Stimulated activated CD4-positive, alpha-beta T cell treated with anti-CD3 and anti-CD28 coated beads, Interleukin-1b, Interleukin-23, amount 100 ng/mL, for 48 hours (primary cell): ENCODE results near the gene UGT3A1.
A peak's percentile ranks its signal among the peaks of the same experiment; 100 is the strongest.
"Not testable (repeated sequence)": the region's sequence is repeated elsewhere in the genome, so short reads cannot be mapped to it uniquely, and the experiment has no call there.

Source experiments
- DNase-seq: peaks from one replicate; pipeline ENCODE4 v3.0.0-alpha.2; 2020

The UGT3A1 gene

GRCh38 chr5:35979715-35980114 lies 11.5 kb downstream of the UGT3A1 start:
- no peak for DNase-seq

GRCh38 chr5:35976859-35977258 lies 14.3 kb downstream of the UGT3A1 start:
- not testable (repeated sequence) for DNase-seq

GRCh38 chr5:35974570-35974969 lies 16.6 kb downstream of the UGT3A1 start:
- DNase-seq: no peak

GRCh38 chr5:35971878-35972210 lies 19.3 kb downstream of the UGT3A1 start:
- no peak for DNase-seq

- DNase-seq: no peak
Measured at GRCh38 chr5:35971186-35971877, 19.9 kb downstream of the UGT3A1 start.

- DNase-seq: no peak
Measured at GRCh38 chr5:35963381-35963843, 27.8 kb downstream of the UGT3A1 start.

GRCh38 chr5:35960328-35960727 lies 30.9 kb downstream of the UGT3A1 start:
- DNase-seq: no peak

GRCh38 chr5:35956429-35956828 lies 34.8 kb downstream of the UGT3A1 start:
- DNase-seq: no peak

GRCh38 chr5:35954175-35954574 lies 37.0 kb downstream of the UGT3A1 start:
- DNase-seq: no peak

GRCh38 chr5:35947085-35947484 lies 44.1 kb downstream of the UGT3A1 start:
- DNase-seq: no peak

GRCh38 chr5:35939639-35940038 lies 51.6 kb downstream of the UGT3A1 start:
- no peak for DNase-seq

- DNase-seq: no peak
Measured at GRCh38 chr5:35938568-35939227, 52.5 kb downstream of the UGT3A1 start, which contains the start of gene CAPSL. CAPSL (minus strand) TSS chr5:35938622; CDS start chr5:35921120, 17,502 bp downstream.

- DNase-seq: peak; percentile 61
Measured at GRCh38 chr5:35926389-35927051, 64.7 kb downstream of the UGT3A1 start.

GRCh38 chr5:35924950-35925722 lies 66.1 kb downstream of the UGT3A1 start:
- peak; percentile 90 for DNase-seq

GRCh38 chr5:35924122-35924949 lies 66.9 kb downstream of the UGT3A1 start:
- DNase-seq: no peak

- no peak for DNase-seq
Measured at GRCh38 chr5:35922468-35922867, 68.7 kb downstream of the UGT3A1 start.

- DNase-seq: no peak
Measured at GRCh38 chr5:35921930-35922329, 69.3 kb downstream of the UGT3A1 start.

GRCh38 chr5:35920890-35921289 lies 70.3 kb downstream of the UGT3A1 start:
- DNase-seq: no peak

- DNase-seq: peak; percentile 43
Measured at GRCh38 chr5:35919191-35919590, 72.0 kb downstream of the UGT3A1 start.

GRCh38 chr5:35908814-35909213 lies 82.4 kb downstream of the UGT3A1 start:
- DNase-seq: no peak

- DNase-seq: no peak
Measured at GRCh38 chr5:35908228-35908627, 83.0 kb downstream of the UGT3A1 start.

- peak; percentile 68 for DNase-seq
Measured at GRCh38 chr5:35904443-35905132, 86.6 kb downstream of the UGT3A1 start.
